ENCODE results near the gene TENT5C. TPM values are rescaled to one million over a fixed set of nuclear protein-coding genes. Genes with fewer than 3 reads are reported as not detected.

TENT5C gene
- total and polyA plus RNA-seq, 9 of the 15 experiments (the other 6 are each of a cell fraction or from before 2014, with no cell fraction given): 1.8 to 7.7 (median 4.0) TPM

GRCh38 chr1:117650840-117651568, 45.2 kb downstream of the TENT5C start (continued):
- TF ChIP-seq MNT (conservative IDR thresholded peaks at IDR 0.05): no peak
- no peak for TF ChIP-seq HNRNPL (IDR thresholded peaks at IDR 0.05; ENCODE audit: low read depth, low read length)
- peak; percentile 59; the same call in 1 of the 2 replicates for TF ChIP-seq SPI1 (IDR thresholded peaks at IDR 0.05; ENCODE audit: borderline replicate concordance, low read depth, low read length)
- 0 out of 2 replicates have a peak, but pooled peaks have one; percentile 22 for TF ChIP-seq ATF7 (IDR thresholded peaks at IDR 0.05)
- peak; percentile 76 for TF ChIP-seq ATF3 (IDR thresholded peaks at IDR 0.05)
- TF ChIP-seq ATF3 (CRISPR knock-in tag; conservative IDR thresholded peaks at IDR 0.05): no peak
- TF ChIP-seq CEBPG (CRISPR knock-in tag; IDR thresholded peaks at IDR 0.05): peak; percentile 77
- peak; percentile 73 to 88 for TF ChIP-seq CEBPG (tag; conservative IDR thresholded peaks at IDR 0.05 in 1 of 2, IDR thresholded peaks at IDR 0.05 in 1 of 2)
- TF ChIP-seq ZNF75A (CRISPR knock-in tag; IDR thresholded peaks at IDR 0.05): no peak
- TF ChIP-seq ZNF695 (CRISPR knock-in tag; IDR thresholded peaks at IDR 0.05): no peak
- no peak for TF ChIP-seq MCM7 (IDR thresholded peaks at IDR 0.05)
- peak; percentile 45; the same call in 1 of the 2 replicates for TF ChIP-seq BCOR (IDR thresholded peaks at IDR 0.05)
- TF ChIP-seq ZNF431 (CRISPR knock-in tag; IDR thresholded peaks at IDR 0.05): no peak
- no peak for TF ChIP-seq GMEB1 (CRISPR knock-in tag; IDR thresholded peaks at IDR 0.05)

All from K562 (cell line).